ENCODE measurements around the gene TCERG1L.
A peak's percentile ranks its signal among the peaks of the same experiment; 100 is the strongest.

TCERG1L gene

DNA sequence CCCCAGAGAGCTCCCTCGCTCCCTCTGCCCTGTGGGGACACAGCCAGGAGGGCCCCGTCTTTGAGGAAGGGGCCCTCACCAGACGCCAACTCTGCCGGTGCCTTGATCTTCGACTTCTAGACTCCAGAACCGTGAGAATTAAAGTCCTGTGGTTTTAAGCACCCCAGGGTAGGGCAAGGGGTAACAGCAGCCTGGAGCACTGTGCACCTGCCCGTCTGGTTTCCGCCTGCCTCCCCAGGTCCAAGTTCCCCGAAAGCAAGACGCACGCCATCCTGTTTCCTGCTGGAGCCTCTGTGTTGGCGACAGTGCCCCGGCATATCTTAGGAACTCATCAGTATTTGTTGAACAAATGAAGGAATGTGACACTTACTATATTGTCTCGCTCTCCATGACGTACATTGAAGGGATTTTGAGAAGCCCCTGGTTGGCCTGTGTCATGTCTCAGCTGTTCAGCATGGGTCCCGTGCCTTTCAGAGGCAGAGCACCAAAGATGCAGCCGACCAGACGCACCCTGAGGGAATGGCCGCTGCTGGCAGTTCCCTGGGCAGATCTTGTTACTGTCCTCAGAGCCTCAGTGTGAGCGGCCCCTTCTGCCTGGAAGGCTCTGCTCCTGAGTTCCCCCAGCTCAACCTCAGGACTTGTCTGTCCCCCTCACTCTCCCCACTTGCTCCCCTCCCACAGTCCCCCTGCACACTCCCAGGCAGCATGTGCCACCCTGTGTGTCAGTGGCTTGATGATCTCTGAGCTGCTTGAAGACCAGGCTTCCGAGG, 226.2 kb downstream of the TCERG1L start:
- Histone ChIP-seq H3K4me1 (peaks cover 23 to 75% (median 67%) of the 10 kb centered on the region in 10 experiments), H3K9ac (no peak overlapping the region), H3K27ac (no peak overlapping the region), H3K36me3 (no peaks in the 10 kb centered on the region), H3K9me3 (replicated peaks in 1 of 11) (no peaks in the 10 kb centered on the region), H3K4me3 (no peak overlapping the region), H3K27me3 (no peaks in the 10 kb centered on the region), H4K20me1 (no peaks in the 10 kb centered on the region), H3K4me2 (peak overlapping the region in 7 of 11 experiments; percentile 19 to 85 (median 69); a peak in 11 of 22 replicates)
- no peak for TF ChIP-seq Cebpa-rat (IDR thresholded peaks at IDR 0.05)

DNA sequence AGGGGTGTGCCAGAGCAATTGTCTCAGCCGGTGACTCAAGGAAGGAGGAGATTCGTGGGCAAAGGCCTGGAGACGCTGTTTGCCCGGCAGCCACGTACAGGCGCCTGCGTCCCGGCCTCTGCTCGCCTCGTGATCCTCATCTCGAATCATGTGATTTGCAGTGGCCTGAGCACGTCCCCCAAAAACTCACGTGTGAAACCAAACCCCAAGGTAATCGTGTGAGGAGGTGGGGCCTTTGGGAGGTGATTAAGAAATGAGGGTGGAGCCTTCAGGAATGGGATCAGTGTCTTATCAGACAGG, 226.8 kb downstream of the TCERG1L start:
- no peak for TF ChIP-seq Cebpa-rat (IDR thresholded peaks at IDR 0.05)
- Histone ChIP-seq H3K36me3 (no peaks in the 10 kb centered on the region), H3K9ac (no peak overlapping the region), H3K4me3 (no peak overlapping the region), H3K4me2 (peak overlapping the region in 7 of 11 experiments; percentile 19 to 85 (median 69); a peak in 12 of 22 replicates), H3K4me1 (peaks cover 23 to 69% (median 62%) of the 10 kb centered on the region in 10 experiments), H3K27ac (no peak overlapping the region), H3K9me3 (replicated peaks in 1 of 11) (no peaks in the 10 kb centered on the region), H4K20me1 (no peaks in the 10 kb centered on the region), H3K27me3 (no peaks in the 10 kb centered on the region)

DNA sequence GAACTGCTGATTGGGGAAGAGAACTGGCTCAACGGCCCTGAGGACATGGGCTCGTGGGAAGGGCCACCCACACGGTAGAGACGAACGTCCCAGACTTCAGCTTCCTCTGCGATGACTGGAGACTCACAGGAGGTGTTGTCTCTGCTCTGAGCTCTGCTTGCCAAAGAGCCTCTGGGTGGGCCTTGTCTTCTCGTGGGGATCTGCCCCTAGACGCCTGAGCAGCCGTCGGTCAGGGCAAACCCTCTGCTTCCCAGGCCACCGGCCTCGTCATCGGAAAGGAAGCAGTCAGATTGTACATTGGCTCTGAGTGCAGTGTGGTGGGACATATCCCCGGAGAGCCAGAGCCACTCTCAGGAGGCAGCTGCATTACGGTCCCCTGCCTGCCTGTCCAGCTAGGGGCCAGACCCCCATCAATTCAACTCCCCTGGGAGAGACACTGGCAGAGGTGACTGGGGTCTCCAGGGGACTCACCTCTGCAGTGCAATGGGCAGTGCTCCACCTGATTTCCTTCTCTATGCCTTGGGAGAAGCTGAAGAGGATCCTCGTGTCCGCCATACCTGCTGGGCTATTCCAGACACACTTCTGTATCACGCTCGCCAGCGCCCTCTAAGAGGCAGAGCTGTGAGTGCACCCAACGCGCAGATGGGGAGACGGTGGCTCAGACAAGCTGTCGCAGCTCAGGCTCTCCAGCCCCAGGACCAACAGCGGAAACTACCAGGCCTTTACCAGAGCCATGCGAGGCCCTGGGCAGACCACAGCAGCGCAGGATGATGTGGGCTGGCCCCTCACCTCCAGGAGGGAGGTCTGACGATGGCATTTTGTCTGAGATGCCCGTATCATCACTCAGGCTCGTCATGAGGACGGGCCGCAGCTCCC, 227.4 kb downstream of the TCERG1L start:
- no peaks in the 10 kb centered on the region for H4K20me1 ChIP-seq
- H3K4me3 ChIP-seq: no peak overlapping the region
- H3K4me2 ChIP-seq: peak overlapping the region; percentile 38 to 85 (median 69)
- H3K9ac ChIP-seq: no peak overlapping the region
- no peaks in the 10 kb centered on the region for H3K9me3 ChIP-seq (replicated peaks in 1 of 11)
- H3K36me3 ChIP-seq: no peaks in the 10 kb centered on the region
- no peaks in the 10 kb centered on the region for H3K27me3 ChIP-seq
- TF ChIP-seq Cebpa-rat (IDR thresholded peaks at IDR 0.05): no peak
- no peak overlapping the region for H3K27ac ChIP-seq
- peaks cover 23 to 63% (median 56%) of the 10 kb centered on the region in 10 experiments for H3K4me1 ChIP-seq

DNA sequence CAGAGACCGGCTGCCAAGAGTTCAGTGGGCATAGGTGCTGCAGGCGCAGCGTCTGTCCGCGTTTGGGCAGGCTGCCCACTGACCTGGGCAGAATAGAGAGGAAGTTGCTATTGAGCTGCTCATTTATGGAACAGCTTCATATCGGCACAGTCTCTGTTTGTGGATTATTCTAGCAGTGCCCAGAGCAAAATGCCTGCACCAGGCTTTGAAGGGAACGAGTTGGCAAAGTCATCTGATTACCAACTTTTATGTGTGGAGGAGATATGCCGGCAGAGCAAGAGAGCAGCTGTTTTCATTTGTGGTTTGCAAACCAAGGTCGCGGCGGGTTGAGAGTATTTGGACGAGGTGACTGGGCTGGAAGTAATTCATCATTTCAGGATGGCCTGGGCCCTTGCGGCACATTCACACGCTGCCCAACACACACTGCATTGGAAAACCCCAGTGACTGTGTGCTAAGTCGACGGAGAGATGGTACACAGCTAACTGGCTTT, 228.5 kb downstream of the TCERG1L start:
- Histone ChIP-seq H3K27ac (no peak overlapping the region), H3K36me3 (no peaks in the 10 kb centered on the region), H3K27me3 (no peaks in the 10 kb centered on the region), H3K9ac (no peak overlapping the region), H3K4me1 (peaks cover 23 to 56% (median 49%) of the 10 kb centered on the region in 10 experiments), H3K4me2 (peak overlapping the region; percentile 38 to 85 (median 69); a peak in 21 of 22 replicates), H4K20me1 (no peaks in the 10 kb centered on the region), H3K4me3 (no peak overlapping the region), H3K9me3 (replicated peaks in 1 of 11) (no peaks in the 10 kb centered on the region)
- TF ChIP-seq Cebpa-rat (IDR thresholded peaks at IDR 0.05): no peak

DNA sequence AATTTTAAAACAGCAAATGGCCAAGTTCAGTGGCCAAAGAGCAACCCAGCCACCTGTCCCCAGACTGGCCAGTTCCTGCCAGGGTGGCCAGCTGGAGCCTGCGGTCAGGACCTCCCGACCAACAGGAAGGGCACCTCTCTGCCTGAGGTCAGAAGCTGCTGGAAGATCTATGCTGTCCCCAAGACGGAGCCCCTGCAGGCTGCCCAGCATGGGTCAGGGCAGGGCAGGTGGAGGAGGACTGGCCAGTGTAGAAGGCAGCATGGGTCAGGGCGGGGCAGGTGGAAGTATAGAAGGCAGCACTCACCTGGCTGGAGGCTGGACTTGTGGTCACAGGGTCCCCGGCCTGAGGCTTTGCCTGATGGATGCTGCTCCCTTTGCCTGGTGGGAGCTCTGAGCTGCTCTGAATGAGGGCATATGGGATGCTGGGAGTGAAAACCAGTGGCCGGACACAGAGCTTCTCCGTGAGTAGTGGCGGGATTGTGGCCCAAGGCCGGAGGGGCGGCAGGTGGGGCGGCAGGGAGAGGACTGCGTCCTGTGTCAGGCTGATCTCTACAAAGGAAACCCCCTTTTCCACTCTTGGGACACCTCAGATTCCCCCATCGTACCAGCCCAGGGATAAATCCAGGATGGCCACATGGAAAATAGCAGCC, 229.2 kb downstream of the TCERG1L start:
- H3K9me3 ChIP-seq (replicated peaks in 1 of 11): no peaks in the 10 kb centered on the region
- no peak overlapping the region for H3K9ac ChIP-seq
- H3K27me3 ChIP-seq: no peaks in the 10 kb centered on the region

DNA sequence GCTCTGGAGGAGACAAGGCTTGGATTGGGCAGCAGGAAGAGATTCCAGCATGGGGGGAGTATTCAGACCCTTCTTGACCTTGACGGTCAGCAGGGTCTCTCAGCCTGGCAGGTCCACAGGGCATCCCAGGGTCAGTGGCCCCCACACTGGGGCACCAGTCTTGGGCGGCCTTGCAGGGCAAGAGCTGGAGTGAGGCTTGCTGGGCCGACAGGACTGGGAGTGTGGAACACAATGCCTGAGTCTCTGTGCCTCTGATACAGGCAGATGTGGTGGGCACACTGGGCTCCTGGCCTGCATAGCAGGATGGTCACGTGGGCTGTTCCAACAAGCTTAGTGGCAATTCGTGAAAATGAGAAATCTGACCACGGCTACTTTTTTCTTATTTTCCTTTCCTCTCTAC, 229.7 kb downstream of the TCERG1L start:
- Histone ChIP-seq H3K9ac (no peak overlapping the region), H3K4me2 (peak overlapping the region; percentile 36 to 85 (median 69); a peak in 21 of 22 replicates), H3K27me3 (no peaks in the 10 kb centered on the region), H3K4me3 (no peak overlapping the region), H3K27ac (no peak overlapping the region), H4K20me1 (0 out of 22 replicates have a peak, but pooled peaks cover 0 to 6% (median 0%) of the 10 kb centered on the region in 11 experiments), H3K4me1 (peaks cover 23 to 56% (median 49%) of the 10 kb centered on the region in 10 experiments), H3K9me3 (replicated peaks in 1 of 11) (no peaks in the 10 kb centered on the region), H3K36me3 (no peaks in the 10 kb centered on the region)
- no peak for TF ChIP-seq Cebpa-rat (IDR thresholded peaks at IDR 0.05)

More for the DNA sequence above, 229.2 kb downstream of the TCERG1L start:
- Histone ChIP-seq H3K36me3 (no peaks in the 10 kb centered on the region), H3K4me3 (no peak overlapping the region), H3K27ac (no peak overlapping the region), H3K4me2 (peak overlapping the region in 9 of 11 experiments; percentile 56 to 85 (median 71); a peak in 15 of 22 replicates), H3K4me1 (peaks cover 23 to 56% (median 49%) of the 10 kb centered on the region in 10 experiments), H4K20me1 (0 out of 22 replicates have a peak, but pooled peaks cover 0 to under 1% (median 0%) of the 10 kb centered on the region in 11 experiments)
- TF ChIP-seq Cebpa-rat (IDR thresholded peaks at IDR 0.05): no peak

DNA sequence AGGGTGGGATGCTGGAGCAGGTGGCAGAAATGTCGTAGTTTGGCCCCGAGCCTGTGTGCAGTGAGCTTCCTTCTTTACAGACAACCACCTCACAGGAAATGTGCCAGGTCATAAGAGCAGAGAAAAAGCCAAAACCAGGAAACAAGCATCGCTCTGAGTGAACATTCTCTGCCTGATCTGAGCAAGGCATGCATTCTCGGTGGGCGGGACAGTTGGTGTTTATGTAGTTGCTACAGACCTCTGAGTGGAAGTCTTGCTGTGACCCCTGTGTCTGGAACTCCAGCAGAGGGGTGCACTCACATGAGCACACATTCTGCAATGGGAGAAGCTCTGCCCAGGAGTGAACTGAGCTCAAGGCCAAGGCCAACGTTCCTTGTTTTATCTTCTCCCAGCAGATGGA, 230.1 kb downstream of the TCERG1L start:
- no peaks in the 10 kb centered on the region for H3K27me3 ChIP-seq
- no peak overlapping the region for H3K9ac ChIP-seq
- TF ChIP-seq Cebpa-rat (IDR thresholded peaks at IDR 0.05): no peak

DNA sequence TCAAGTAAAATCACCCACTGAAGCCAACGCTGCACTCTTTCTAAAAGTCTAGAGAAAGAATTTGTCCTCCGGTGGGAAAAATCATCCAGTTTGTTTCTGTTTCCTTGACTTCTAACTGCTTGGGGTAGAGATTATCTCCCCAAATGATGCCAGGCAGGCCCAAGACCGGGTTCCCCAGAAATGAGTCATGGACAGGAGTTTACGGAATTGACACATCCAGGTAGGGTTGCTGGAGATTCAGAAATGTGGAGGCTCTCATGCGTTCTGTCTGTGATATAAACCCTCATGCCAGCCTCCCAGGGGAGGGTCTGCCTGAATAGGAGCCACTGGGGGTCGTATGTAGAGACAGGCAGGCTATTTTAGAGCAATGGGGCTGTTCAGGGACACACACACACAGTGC, 230.9 kb downstream of the TCERG1L start:
- Histone ChIP-seq H3K4me2 (peak overlapping the region in 10 of 11 experiments; percentile 50 to 85 (median 70); a peak in 17 of 22 replicates), H4K20me1 (0 out of 22 replicates have a peak, but pooled peaks cover 0 to 15% (median 0%) of the 10 kb centered on the region in 11 experiments), H3K27ac (no peak overlapping the region), H3K27me3 (no peaks in the 10 kb centered on the region), H3K4me3 (no peak overlapping the region), H3K9ac (no peak overlapping the region), H3K4me1 (peaks cover 23 to 53% (median 49%) of the 10 kb centered on the region in 10 experiments), H3K36me3 (no peaks in the 10 kb centered on the region), H3K9me3 (replicated peaks in 1 of 11) (no peaks in the 10 kb centered on the region)
- TF ChIP-seq Cebpa-rat (IDR thresholded peaks at IDR 0.05): no peak

More for the DNA sequence above, 230.1 kb downstream of the TCERG1L start:
- no peak overlapping the region for H3K4me3 ChIP-seq
- H4K20me1 ChIP-seq: 0 out of 22 replicates have a peak, but pooled peaks cover 0 to 8% (median 0%) of the 10 kb centered on the region in 11 experiments
- H3K36me3 ChIP-seq: no peaks in the 10 kb centered on the region
- no peaks in the 10 kb centered on the region for H3K9me3 ChIP-seq (replicated peaks in 1 of 11)
- peak overlapping the region; percentile 36 to 85 (median 69); a peak in 21 of 22 replicates for H3K4me2 ChIP-seq
- H3K4me1 ChIP-seq: peaks cover 23 to 56% (median 49%) of the 10 kb centered on the region in 10 experiments
- H3K27ac ChIP-seq: no peak overlapping the region

Data from BLaER1 treated with 17β-estradiol and CSF1 and Interleukin-3, amounts not matched to agents 10 nM and 100 nM (cell line).